Activated T-helper 1 cell treated with anti-CD3 and anti-CD28 coated beads, Interleukin-12 subunit alpha, Interleukin-12 subunit beta, Interleukin-2, Interleukin-4 antibody, amounts not matched to agents 30 ng/mL and 10 ng/mL and 1 ng/mL, durations not matched to agents 14 hours and 24 hours and 36 hours (primary cell): ENCODE data around the gene UBE3C. TPM values are rescaled to one million over a fixed set of nuclear protein-coding genes. Genes with fewer than 3 reads are reported as not detected.
"Not testable (repeated sequence)": the region's sequence is repeated elsewhere in the genome, so short reads cannot be mapped to it uniquely, and the experiment has no call there.

Source experiments
- DNase-seq: peaks from one replicate; pipeline ENCODE4 v3.0.0; 2021; ENCODE audit warnings: low spot score
- H3K27ac Mint-ChIP-seq: one replicate; pipeline ENCODE4 v1.8.0; 2021; ENCODE audit warnings: mild to moderate bottlenecking, mixed read lengths
- H3K27me3 Mint-ChIP-seq: one replicate; pipeline ENCODE4 v1.8.0; 2022; ENCODE audit warnings: mild to moderate bottlenecking, moderate library complexity, mixed read lengths; ENCODE audit not compliant: insufficient read depth
- H3K36me3 Mint-ChIP-seq: one replicate; pipeline ENCODE4 v1.8.0; 2021; ENCODE audit warnings: low read depth, mixed read lengths
- H3K4me1 Mint-ChIP-seq: one replicate; pipeline ENCODE4 v1.8.0; 2021; ENCODE audit warnings: low read depth, mixed read lengths
- H3K4me3 Mint-ChIP-seq: one replicate; pipeline ENCODE4 v1.8.0; 2021; ENCODE audit warnings: mild to moderate bottlenecking, moderate library complexity, mixed read lengths
- H3K9me3 Mint-ChIP-seq: one replicate; pipeline ENCODE4 v1.8.0; 2021; ENCODE audit warnings: mixed read lengths
- intact Hi-C: fragments of 100-400 bp; cut with micrococcal nuclease; formaldehyde crosslinking; loops from one replicate; pipeline ENCODE4 v1.15.1; 2024
- total RNA-seq: library from RNA; stranded (reverse); gene quantifications from 2 replicates; pipeline ENCODE4 v1.2.3, GENCODE V29; 2022

Gene UBE3C
- total RNA-seq, 1 donor from 2014 or later = 91.5 TPM

- H3K4me1 Mint-ChIP-seq = peaks cover 18% of the 10 kb centered on the region
- H3K9me3 Mint-ChIP-seq, H3K27me3 Mint-ChIP-seq, DNase-seq, H3K4me3 Mint-ChIP-seq, intact Hi-C loops, H3K36me3 Mint-ChIP-seq, H3K27ac Mint-ChIP-seq: not testable (repeated sequence)
These were observed 135.4 kb downstream of the UBE3C start for GRCh38 chr7:157274094-157274634.

- no peak overlapping the region for H3K27ac Mint-ChIP-seq
- H3K4me3 Mint-ChIP-seq = no peak overlapping the region
- peaks cover 1% of the 10 kb centered on the region for H3K36me3 Mint-ChIP-seq
- H3K9me3 Mint-ChIP-seq = no peaks in the 10 kb centered on the region
- intact Hi-C loops = no loop called here
- H3K4me1 Mint-ChIP-seq = peaks cover 18% of the 10 kb centered on the region
- no peak for DNase-seq
- H3K27me3 Mint-ChIP-seq = peaks cover 2% of the 10 kb centered on the region
These were observed 136.3 kb downstream of the UBE3C start for GRCh38 chr7:157274991-157275427.

GRCh38 chr7:157276091-157276561 lies 137.4 kb downstream of the UBE3C start:
- Mint-ChIP-seq H3K27me3 (peaks cover 2% of the 10 kb centered on the region), H3K9me3 (no peaks in the 10 kb centered on the region), H3K4me3 (no peak overlapping the region), H3K36me3 (peaks cover 1% of the 10 kb centered on the region), H3K27ac (no peak overlapping the region), H3K4me1 (peaks cover 18% of the 10 kb centered on the region)
- DNase-seq = no peak
- intact Hi-C loops = no loop called here

- H3K9me3 Mint-ChIP-seq = no peaks in the 10 kb centered on the region
- intact Hi-C loops = no loop called here
- H3K27ac Mint-ChIP-seq = no peak overlapping the region
- peaks cover 15% of the 10 kb centered on the region for H3K4me1 Mint-ChIP-seq
- H3K4me3 Mint-ChIP-seq = no peak overlapping the region
- peaks cover 2% of the 10 kb centered on the region for H3K27me3 Mint-ChIP-seq
- H3K36me3 Mint-ChIP-seq = peaks cover 1% of the 10 kb centered on the region
- DNase-seq = no peak
These were observed 138.2 kb downstream of the UBE3C start for GRCh38 chr7:157276731-157277562.

GRCh38 chr7:157277568-157277967 lies 138.8 kb downstream of the UBE3C start:
- H3K27me3 Mint-ChIP-seq, H3K36me3 Mint-ChIP-seq, DNase-seq, H3K9me3 Mint-ChIP-seq, intact Hi-C loops, H3K4me3 Mint-ChIP-seq: not testable (repeated sequence)
- Mint-ChIP-seq H3K27ac (peak overlapping the region; percentile 12), H3K4me1 (peaks cover 14% of the 10 kb centered on the region)

GRCh38 chr7:157278167-157278790 lies 139.6 kb downstream of the UBE3C start:
- Mint-ChIP-seq H3K4me3 (peak overlapping the region; percentile 22), H3K27me3 (peaks cover 2% of the 10 kb centered on the region), H3K9me3 (no peaks in the 10 kb centered on the region), H3K36me3 (peaks cover 1% of the 10 kb centered on the region), H3K27ac (peak overlapping the region; percentile 44), H3K4me1 (peaks cover 14% of the 10 kb centered on the region)
- intact Hi-C loops = no loop called here
- no peak for DNase-seq

GRCh38 chr7:157278791-157279724 lies 140.3 kb downstream of the UBE3C start:
- Mint-ChIP-seq H3K4me3 (no peak overlapping the region), H3K36me3 (peaks cover 1% of the 10 kb centered on the region), H3K9me3 (no peaks in the 10 kb centered on the region), H3K4me1 (peaks cover 14% of the 10 kb centered on the region), H3K27ac (no peak overlapping the region), H3K27me3 (peaks cover 2% of the 10 kb centered on the region)
- intact Hi-C loops = no loop called here
- DNase-seq = peak; percentile 17

GRCh38 chr7:157279741-157280215 lies 141.1 kb downstream of the UBE3C start:
- DNase-seq = no peak
- Mint-ChIP-seq H3K9me3 (no peaks in the 10 kb centered on the region), H3K27ac (no peak overlapping the region), H3K4me3 (no peak overlapping the region), H3K36me3 (peaks cover 1% of the 10 kb centered on the region), H3K27me3 (peaks cover 2% of the 10 kb centered on the region), H3K4me1 (peaks cover 14% of the 10 kb centered on the region)
- intact Hi-C loops = no loop called here

- H3K27me3 Mint-ChIP-seq = peaks cover 2% of the 10 kb centered on the region
- no peak overlapping the region for H3K4me3 Mint-ChIP-seq
- H3K36me3 Mint-ChIP-seq = peaks cover 1% of the 10 kb centered on the region
- no peaks in the 10 kb centered on the region for H3K9me3 Mint-ChIP-seq
- intact Hi-C loops = no loop called here
- DNase-seq = no peak
- peaks cover 14% of the 10 kb centered on the region for H3K4me1 Mint-ChIP-seq
- H3K27ac Mint-ChIP-seq = no peak overlapping the region
These were observed 141.6 kb downstream of the UBE3C start for GRCh38 chr7:157280216-157280841.

GRCh38 chr7:157281221-157281998 lies 142.7 kb downstream of the UBE3C start:
- H3K4me3 Mint-ChIP-seq = no peak overlapping the region
- peaks cover 2% of the 10 kb centered on the region for H3K27me3 Mint-ChIP-seq
- H3K27ac Mint-ChIP-seq = no peak overlapping the region
- H3K4me1 Mint-ChIP-seq = peaks cover 13% of the 10 kb centered on the region
- DNase-seq = no peak
- peaks cover 1% of the 10 kb centered on the region for H3K36me3 Mint-ChIP-seq
- intact Hi-C loops = no loop called here
- no peaks in the 10 kb centered on the region for H3K9me3 Mint-ChIP-seq

GRCh38 chr7:157282141-157282801 lies 143.5 kb downstream of the UBE3C start:
- DNase-seq = no peak
- Mint-ChIP-seq H3K27ac (no peak overlapping the region), H3K4me3 (no peak overlapping the region), H3K9me3 (no peaks in the 10 kb centered on the region), H3K4me1 (peaks cover 4% of the 10 kb centered on the region), H3K36me3 (peaks cover 1% of the 10 kb centered on the region), H3K27me3 (peaks cover 2% of the 10 kb centered on the region)
- intact Hi-C loops = no loop called here
